NT2/D1 (cell line): Measurements from ENCODE around the gene FSTL4.

ENCODE experiments used
- DNase-seq: peaks from one replicate; pipeline ENCODE4 v3.0.0-alpha.2; 2011; ENCODE audit warnings: low read depth, low spot score
- H3K27me3 ChIP-seq: 2 replicates; pipeline ENCODE4 v1.6.0; 2011; ENCODE audit warnings: mild to moderate bottlenecking; ENCODE audit not compliant: insufficient read length, insufficient read depth
- H3K36me3 ChIP-seq: 2 replicates; pipeline ENCODE4 v1.6.1; 2011; ENCODE audit warnings: mild to moderate bottlenecking, low read length, mixed read lengths; ENCODE audit not compliant: insufficient read depth, insufficient read length
- H3K4me1 ChIP-seq: 2 replicates; pipeline ENCODE4 v1.5.1; 2011; ENCODE audit not compliant: insufficient read depth, insufficient read length
- H3K4me3 ChIP-seq: 2 replicates; pipeline ENCODE4 v1.5.1; 2011; ENCODE audit warnings: low read depth; ENCODE audit not compliant: insufficient read length
- H3K9ac ChIP-seq: 2 replicates; pipeline ENCODE4 v1.6.0; 2011; ENCODE audit warnings: low read depth; ENCODE audit not compliant: insufficient read length
- H3K9me3 ChIP-seq: 2 replicates; pipeline ENCODE4 v1.5.1; 2011; ENCODE audit warnings: mild to moderate bottlenecking, low read length; ENCODE audit not compliant: insufficient read depth
- SUZ12 ChIP-seq: IDR thresholded peaks from 2 replicates; pipeline ENCODE4 v1.6.1; 2011; ENCODE audit not compliant: insufficient read length, insufficient read depth; ENCODE audit errors: extremely low read depth
- YY1 ChIP-seq: IDR thresholded peaks from 2 replicates; pipeline ENCODE4 v1.6.1; 2011; ENCODE audit not compliant: insufficient read length, insufficient read depth
- ZNF274 ChIP-seq: IDR thresholded peaks from 2 replicates; pipeline ENCODE4 v1.6.1; 2011; ENCODE audit warnings: mild to moderate bottlenecking, low read depth, low read length

FSTL4 gene

GRCh38 chr5:133286483-133286882 lies 325.9 kb downstream of the FSTL4 start:
- Histone ChIP-seq H3K27me3 (no peaks in the 10 kb centered on the region), H3K4me3 (no peak overlapping the region)
- TF ChIP-seq ZNF274 (no peak), SUZ12 (no peak), YY1 (no peak)

GRCh38 chr5:133285583-133286021 lies 326.7 kb downstream of the FSTL4 start:
- no peaks in the 10 kb centered on the region for H3K9me3 ChIP-seq
- H3K4me3 ChIP-seq: no peak overlapping the region
- H3K36me3 ChIP-seq: no peaks in the 10 kb centered on the region
- no peaks in the 10 kb centered on the region for H3K4me1 ChIP-seq
- no peaks in the 10 kb centered on the region for H3K27me3 ChIP-seq
- DNase-seq: no peak
- no peak overlapping the region for H3K9ac ChIP-seq
- no peak for TF ChIP-seq ZNF274
- no peak for TF ChIP-seq SUZ12
- no peak for TF ChIP-seq YY1

More at GRCh38 chr5:133286483-133286882, 325.9 kb downstream of the FSTL4 start:
- H3K4me1 ChIP-seq: peaks cover 5% of the 10 kb centered on the region
- H3K9me3 ChIP-seq: no peaks in the 10 kb centered on the region
- no peaks in the 10 kb centered on the region for H3K36me3 ChIP-seq
- no peak overlapping the region for H3K9ac ChIP-seq
- DNase-seq: no peak

- Histone ChIP-seq H3K27me3 (no peaks in the 10 kb centered on the region), H3K9ac (no peak overlapping the region), H3K4me1 (no peaks in the 10 kb centered on the region), H3K36me3 (no peaks in the 10 kb centered on the region), H3K4me3 (no peak overlapping the region), H3K9me3 (no peaks in the 10 kb centered on the region; the same call in 1 of the 2 replicates)
- TF ChIP-seq ZNF274 (no peak), SUZ12 (no peak), YY1 (no peak)
- DNase-seq: no peak
Measured at GRCh38 chr5:133284306-133284705, 328.0 kb downstream of the FSTL4 start.

- no peak overlapping the region for H3K4me3 ChIP-seq
- no peaks in the 10 kb centered on the region; the same call in 1 of the 2 replicates for H3K9me3 ChIP-seq
- TF ChIP-seq YY1: no peak
- TF ChIP-seq ZNF274: no peak
- no peak for TF ChIP-seq SUZ12
- no peak for DNase-seq
- H3K4me1 ChIP-seq: peaks cover 2% of the 10 kb centered on the region
- H3K9ac ChIP-seq: no peak overlapping the region
- H3K27me3 ChIP-seq: no peaks in the 10 kb centered on the region
- no peaks in the 10 kb centered on the region for H3K36me3 ChIP-seq
Measured at GRCh38 chr5:133278317-133278716, 334.0 kb downstream of the FSTL4 start.

GRCh38 chr5:133277744-133278143 lies 334.6 kb downstream of the FSTL4 start:
- no peak for DNase-seq
- TF ChIP-seq ZNF274 (no peak), SUZ12 (no peak), YY1 (no peak)
- Histone ChIP-seq H3K9ac (no peak overlapping the region), H3K27me3 (no peaks in the 10 kb centered on the region), H3K4me3 (no peak overlapping the region), H3K36me3 (no peaks in the 10 kb centered on the region), H3K4me1 (peaks cover 2% of the 10 kb centered on the region), H3K9me3 (no peaks in the 10 kb centered on the region; the same call in 1 of the 2 replicates)

- Histone ChIP-seq H3K4me3 (no peak overlapping the region), H3K27me3 (no peaks in the 10 kb centered on the region), H3K4me1 (peaks cover 2% of the 10 kb centered on the region), H3K9me3 (no peaks in the 10 kb centered on the region; the same call in 1 of the 2 replicates), H3K9ac (no peak overlapping the region), H3K36me3 (no peaks in the 10 kb centered on the region)
- TF ChIP-seq ZNF274 (no peak), SUZ12 (no peak), YY1 (no peak)
- no peak for DNase-seq
Measured at GRCh38 chr5:133276171-133276570, 336.2 kb downstream of the FSTL4 start.

GRCh38 chr5:133275631-133276030 lies 336.7 kb downstream of the FSTL4 start:
- no peak for DNase-seq

GRCh38 chr5:133274597-133274935 lies 337.8 kb downstream of the FSTL4 start:
- Histone ChIP-seq H3K36me3 (no peaks in the 10 kb centered on the region), H3K27me3 (no peaks in the 10 kb centered on the region), H3K9ac (no peak overlapping the region), H3K9me3 (no peaks in the 10 kb centered on the region; the same call in 1 of the 2 replicates), H3K4me1 (peaks cover 2% of the 10 kb centered on the region), H3K4me3 (no peak overlapping the region)
- DNase-seq: no peak
- TF ChIP-seq SUZ12 (no peak), ZNF274 (no peak), YY1 (no peak)

More at GRCh38 chr5:133275631-133276030, 336.7 kb downstream of the FSTL4 start:
- no peak overlapping the region for H3K9ac ChIP-seq
- TF ChIP-seq YY1 (no peak), ZNF274 (no peak), SUZ12 (no peak)
- H3K9me3 ChIP-seq: no peaks in the 10 kb centered on the region; the same call in 1 of the 2 replicates
- H3K4me3 ChIP-seq: no peak overlapping the region
- H3K36me3 ChIP-seq: no peaks in the 10 kb centered on the region
- peaks cover 2% of the 10 kb centered on the region for H3K4me1 ChIP-seq
- no peaks in the 10 kb centered on the region for H3K27me3 ChIP-seq
